Measurements from ENCODE around the gene PFKFB2.

- TF ChIP-seq CTCF (IDR thresholded peaks at IDR 0.05; ENCODE audit: low read depth, low read length, poor library complexity, severe bottlenecking) (no peak), EZH2phosphoT487 (IDR thresholded peaks at IDR 0.05; ENCODE audit: borderline replicate concordance, low read length) (no peak)
Observed at GRCh38 chr1:207109004-207109403, 55.9 kb downstream of the PFKFB2 start.

All from DOHH2 (cell line).